Subcutaneous adipose tissue (tissue), 4 donors: ENCODE results near the gene NEURL1B. TPM values are rescaled to one million over a fixed set of nuclear protein-coding genes. Genes with fewer than 3 reads are reported as not detected.

Source experiments
- CTCF ChIP-seq: fragments of 450-650 bp; IDR thresholded peaks from one replicate; pipeline ENCODE4 v1.5.1; 2016; ENCODE audit warnings: low read depth, mild to moderate bottlenecking, control low read depth, antibody characterized with exemption, moderate library complexity
- total RNA-seq, 4 donors: library from RNA; depleted of rRNA; stranded (reverse); fragments of >200 nt; gene quantifications; one replicate each; pipeline ENCODE4 v1.1.0, GENCODE V29; 2016

Gene NEURL1B
- total RNA-seq, 4 donors from 2014 or later, result 4.9 to 38.4 (median 13.0) TPM

- TF ChIP-seq CTCF, result no peak
Observed at GRCh38 chr5:172696171-172696849, 55.2 kb downstream of the NEURL1B start.

GRCh38 chr5:172697123-172698121 is 56.4 kb downstream of the NEURL1B start:
- no peak for TF ChIP-seq CTCF

- no peak for TF ChIP-seq CTCF
Observed at GRCh38 chr5:172699423-172699822, 58.4 kb downstream of the NEURL1B start.

GRCh38 chr5:172699999-172700364 is 58.9 kb downstream of the NEURL1B start:
- TF ChIP-seq CTCF, result no peak

- no peak for TF ChIP-seq CTCF
Observed at GRCh38 chr5:172700365-172701290, 59.6 kb downstream of the NEURL1B start.

GRCh38 chr5:172701291-172701656 is 60.2 kb downstream of the NEURL1B start:
- no peak for TF ChIP-seq CTCF

GRCh38 chr5:172703952-172704351 is 62.9 kb downstream of the NEURL1B start:
- no peak for TF ChIP-seq CTCF
